ENCODE results near the gene CHN1. TPM values are rescaled to one million over a fixed set of nuclear protein-coding genes. Genes with fewer than 3 reads are reported as not detected.

Gene CHN1
- total and polyA plus RNA-seq, 2 of the 8 experiments (the other 6 are each of a cell fraction or from before 2014, with no cell fraction given): 54.0 to 65.7 TPM

GRCh38 chr2:174997110-174997509 lies 8.1 kb downstream of the CHN1 start:
- Histone ChIP-seq H2AK5ac (ENCODE audit: low read depth, low read length) (no peak overlapping the region), H3K14ac (ENCODE audit: insufficient read length) (no peak overlapping the region), H3K79me1 (ENCODE audit: low read depth, low read length) (peaks cover 5% of the 10 kb centered on the region), H2BK20ac (ENCODE audit: low read length) (no peak overlapping the region), H4K5ac (ENCODE audit: insufficient read length, low read depth, low read length) (no peak overlapping the region), H3K4ac (replicated peaks; ENCODE audit: insufficient read length, low read depth, low read length) (no peak overlapping the region), H3K27ac (ENCODE audit: low read depth, low read length) (no peak overlapping the region), H3K36me3 (ENCODE audit: control insufficient read depth in 2 of 4, insufficient read depth in 4 of 4, low read length in 3 of 4) (no peaks in the 10 kb centered on the region; a peak in 3 of 8 replicates), H3K4me1 (replicated peaks in 1 of 4; ENCODE audit: control insufficient read depth in 3 of 4, insufficient read depth in 4 of 4, low read length in 3 of 4) (peaks cover 0 to 6% (median 3%) of the 10 kb centered on the region in 4 experiments; a peak in 3 of 7 replicates), H4K8ac (ENCODE audit: extremely low read depth, insufficient read depth, low read length) (no peak overlapping the region), H3K27me3 (replicated peaks in 1 of 4; ENCODE audit: control insufficient read depth in 3 of 4, extremely low read depth in 1 of 4, insufficient read depth in 3 of 4, low read length in 3 of 4) (no peaks in the 10 kb centered on the region), H3K23me2 (ENCODE audit: low read depth, low read length) (no peaks in the 10 kb centered on the region; the same call in 1 of the 2 replicates), H3K4me2 (ENCODE audit: insufficient read depth in 1 of 2, low read depth in 2 of 2, low read length in 2 of 2) (no peak overlapping the region), H2BK5ac (ENCODE audit: low read depth, low read length) (no peak overlapping the region), H3K56ac (replicated peaks; ENCODE audit: insufficient read length, low read depth, low read length) (no peak overlapping the region), H3K18ac (ENCODE audit: extremely low read depth, low read length) (no peak overlapping the region), H2BK15ac (ENCODE audit: low read length) (no peak overlapping the region), H4K20me1 (replicated peaks in 1 of 2; ENCODE audit: control insufficient read depth in 1 of 2, insufficient read depth in 2 of 2, low read length in 2 of 2) (peaks cover 0 to 3% of the 10 kb centered on the region in 2 experiments), H2BK12ac (ENCODE audit: low read depth, low read length) (no peak overlapping the region), H2AFZ (ENCODE audit: low read length) (no peak overlapping the region), H3K9ac (replicated peaks in 1 of 4; ENCODE audit: extremely low read depth in 1 of 4, low read depth in 3 of 4, low read length in 3 of 4) (no peak overlapping the region), H4K91ac (replicated peaks; ENCODE audit: insufficient read length, low read length) (no peak overlapping the region), H2BK120ac (replicated peaks; ENCODE audit: low read depth, low read length) (no peak overlapping the region), H3K23ac (ENCODE audit: insufficient read length) (no peak overlapping the region), H3K79me2 (ENCODE audit: control insufficient read depth in 1 of 2, insufficient read depth in 2 of 2, low read length in 2 of 2) (peaks cover 8 to 100% of the 10 kb centered on the region in 2 experiments), H3K9me3 (ENCODE audit: insufficient read depth in 2 of 2, low read depth in 1 of 2, low read length in 1 of 2) (peaks cover 4 to 5% of the 10 kb centered on the region in 2 experiments; a peak in 2 of 4 replicates), H3K4me3 (ENCODE audit: extremely low read depth in 1 of 4, insufficient read depth in 2 of 4, low read depth in 3 of 4, low read length in 4 of 4) (no peak overlapping the region)
- ChIA-PET POLR2A (ENCODE audit: partially characterized antibody) (interaction anchor here (1.4 kb wide), 1 partner anchor 8 kb away, joined by 4 read pairs; the partner anchor contains the start of gene CHN1), CTCF (ENCODE audit: partially characterized antibody) (interaction anchor here (0.8 to 1.5 kb wide), 5 partner anchors 11 to 260 kb away, joined by 3 to 6 read pairs (median 3); no protein-coding TSS in a partner anchor)
- FAIRE-seq: no peak
- 95% methylated on average over 3 of the region's 3 CpGs; no CpG with 5 or more reads in 1 of the 2 experiments for WGBS, 2 experiments (ENCODE audit: extremely low coverage in 1 of 2, insufficient coverage in 1 of 2, insufficient read length in 1 of 2, insufficient replicate concordance in 2 of 2, low coverage in 1 of 2, low lambda C conversion rate in 2 of 2, missing lambda C conversion rate in 1 of 2)
- no peak for DNase-seq (ENCODE audit: low read depth in 1 of 2, low spot score in 2 of 2)
- TF ChIP-seq, protein P1, sequence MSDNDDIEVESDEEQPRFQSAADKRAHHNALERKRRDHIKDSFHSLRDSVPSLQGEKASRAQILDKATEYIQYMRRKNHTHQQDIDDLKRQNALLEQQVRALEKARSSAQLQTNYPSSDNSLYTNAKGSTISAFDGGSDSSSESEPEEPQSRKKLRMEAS (IDR thresholded peaks at IDR 0.05): no peak
- TF ChIP-seq CBX5 (IDR thresholded peaks at IDR 0.05; ENCODE audit: low read depth, low read length) (no peak), TCF12 (IDR thresholded peaks at IDR 0.05; ENCODE audit: low read depth, low read length) (no peak), TAF7 (optimal IDR thresholded peaks at IDR 0.05; ENCODE audit: borderline replicate concordance, low read depth, low read length) (no peak), KDM1A (IDR thresholded peaks at IDR 0.05; ENCODE audit: borderline replicate concordance, low read length) (no peak), EP300 (IDR thresholded peaks at IDR 0.05; ENCODE audit: borderline replicate concordance in 1 of 2, low read depth in 2 of 2, low read length in 2 of 2) (no peak), SP1 (IDR thresholded peaks at IDR 0.05; ENCODE audit: low read depth, low read length) (no peak), POU5F1 (IDR thresholded peaks at IDR 0.05; ENCODE audit: low read depth, low read length) (no peak), PHF8 (conservative IDR thresholded peaks at IDR 0.05; ENCODE audit: low read depth, low read length) (no peak), EGR1 (IDR thresholded peaks at IDR 0.05; ENCODE audit: borderline replicate concordance, low read depth, low read length) (no peak), FOSL1 (IDR thresholded peaks at IDR 0.05; ENCODE audit: insufficient read depth, low read depth, low read length) (no peak), SUZ12 (IDR thresholded peaks at IDR 0.05; ENCODE audit: low read length) (no peak), RFX5 (IDR thresholded peaks at IDR 0.05; ENCODE audit: borderline replicate concordance, low read depth, low read length) (no peak)

Data from H1 (cell line).